SJSA1 (cell line): ENCODE results near the gene NUP210L. TPM values are rescaled to one million over a fixed set of nuclear protein-coding genes. Genes with fewer than 3 reads are reported as not detected.

ENCODE experiments used
- DNase-seq, 2 experiments: peaks; one replicate each; pipeline ENCODE4 v3.0.0-alpha.2; 2015 to 2020; ENCODE audit warnings: low spot score in 2 of 2, low read depth in 1 of 2
- H3K27ac ChIP-seq: fragments of 250-450 bp; sonication (Bioruptor Pico); 2 replicates; pipeline ENCODE4 v1.5.1; 2020; ENCODE audit warnings: mild to moderate bottlenecking, moderate library complexity
- H3K27me3 ChIP-seq: fragments of 250-450 bp; sonication (Bioruptor Pico); replicated peaks from 2 replicates; pipeline ENCODE4 v1.5.1; 2020; ENCODE audit warnings: mild to moderate bottlenecking, moderate library complexity
- H3K36me3 ChIP-seq: fragments of 250-450 bp; sonication (Bioruptor Pico); 2 replicates; pipeline ENCODE4 v1.5.1; 2020; ENCODE audit warnings: mild to moderate bottlenecking
- H3K4me1 ChIP-seq: fragments of 250-450 bp; sonication (Bioruptor Pico); replicated peaks from 2 replicates; pipeline ENCODE4 v1.6.1; 2021; ENCODE audit warnings: mild to moderate bottlenecking
- H3K4me3 ChIP-seq: fragments of 250-450 bp; sonication (Bioruptor Pico); 2 replicates; pipeline ENCODE4 v1.5.1; 2020; ENCODE audit warnings: mild to moderate bottlenecking
- H3K9me3 ChIP-seq: fragments of 250-450 bp; sonication (Bioruptor Pico); replicated peaks from 2 replicates; pipeline ENCODE4 v1.5.1; 2020; ENCODE audit warnings: mild to moderate bottlenecking
- total RNA-seq: library from RNA; depleted of rRNA; stranded (reverse); fragments of >200 nt; shearing (Covaris generic); gene quantifications from 2 replicates; pipeline ENCODE4 v1.2.3, GENCODE V29; 2014; rRNA removed

NUP210L gene
- not detected in 2 replicates for total RNA-seq

DNA sequence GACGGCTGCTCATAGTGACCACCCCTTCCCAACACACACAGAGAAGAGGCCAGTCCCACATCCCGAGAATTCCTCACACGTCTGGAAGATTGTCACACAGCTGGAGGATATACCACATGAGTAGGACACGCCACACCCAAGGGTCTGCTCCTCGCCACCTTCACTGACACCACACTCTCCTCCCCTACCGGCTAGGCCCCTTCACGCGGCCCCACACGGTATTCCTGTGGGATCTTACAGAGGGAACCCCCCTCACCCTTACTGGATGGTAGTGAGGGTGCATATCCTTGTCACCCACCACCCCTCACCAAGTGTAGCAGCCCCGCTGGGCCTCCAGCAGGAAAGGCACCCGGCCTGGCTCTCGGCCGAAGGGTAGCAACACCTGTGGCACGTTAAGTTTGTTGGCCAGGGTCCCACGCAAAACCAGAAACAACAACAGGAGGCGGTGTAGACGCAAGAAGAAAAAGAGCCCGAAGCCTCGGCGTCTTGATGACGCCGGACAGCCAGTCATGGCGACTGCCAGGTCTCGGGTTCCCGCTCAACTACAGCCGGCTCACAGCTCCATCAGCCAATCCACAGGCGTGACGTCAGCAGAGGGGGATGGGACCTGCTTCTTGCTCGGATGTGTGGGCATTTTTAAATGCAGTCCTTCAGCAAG lies at the start of gene NUP210L:
NUP210L (minus strand) TSS at position 540 of the 658 bp plus-strand sequence.
- DNase-seq, result no peak
- H3K9me3 ChIP-seq, result no peaks in the 10 kb centered on the region
- no peak within 1 kb of the TSS for H3K27ac ChIP-seq
- H3K36me3 ChIP-seq, result peaks cover 48% of the 10 kb centered on the region
- no peak within 1 kb of the TSS for H3K4me3 ChIP-seq
- no peaks in the 10 kb centered on the region for H3K27me3 ChIP-seq
- no peaks in the 10 kb centered on the region for H3K4me1 ChIP-seq

DNA sequence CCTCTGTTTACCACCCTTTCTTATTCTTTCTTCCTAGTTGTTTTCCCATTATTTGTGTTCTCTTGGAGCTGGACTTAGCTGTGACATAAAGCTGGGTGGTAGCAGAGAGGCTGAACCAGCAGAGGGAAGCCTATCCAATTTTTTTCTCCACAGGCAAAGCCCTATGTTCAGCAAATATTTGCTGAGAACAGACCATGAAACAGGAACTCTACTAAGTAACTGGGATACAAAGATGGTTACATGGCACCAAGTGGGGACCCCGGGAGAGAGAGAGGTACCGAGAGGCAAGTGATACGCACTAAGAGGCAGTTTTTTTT lies 44.6 kb upstream of the NUP210L start:
- Histone ChIP-seq H3K4me1 (peaks cover 10% of the 10 kb centered on the region), H3K36me3 (no peaks in the 10 kb centered on the region), H3K4me3 (no peak overlapping the region), H3K27me3 (no peaks in the 10 kb centered on the region), H3K9me3 (no peaks in the 10 kb centered on the region), H3K27ac (no peak overlapping the region)
- DNase-seq, result no peak

DNA sequence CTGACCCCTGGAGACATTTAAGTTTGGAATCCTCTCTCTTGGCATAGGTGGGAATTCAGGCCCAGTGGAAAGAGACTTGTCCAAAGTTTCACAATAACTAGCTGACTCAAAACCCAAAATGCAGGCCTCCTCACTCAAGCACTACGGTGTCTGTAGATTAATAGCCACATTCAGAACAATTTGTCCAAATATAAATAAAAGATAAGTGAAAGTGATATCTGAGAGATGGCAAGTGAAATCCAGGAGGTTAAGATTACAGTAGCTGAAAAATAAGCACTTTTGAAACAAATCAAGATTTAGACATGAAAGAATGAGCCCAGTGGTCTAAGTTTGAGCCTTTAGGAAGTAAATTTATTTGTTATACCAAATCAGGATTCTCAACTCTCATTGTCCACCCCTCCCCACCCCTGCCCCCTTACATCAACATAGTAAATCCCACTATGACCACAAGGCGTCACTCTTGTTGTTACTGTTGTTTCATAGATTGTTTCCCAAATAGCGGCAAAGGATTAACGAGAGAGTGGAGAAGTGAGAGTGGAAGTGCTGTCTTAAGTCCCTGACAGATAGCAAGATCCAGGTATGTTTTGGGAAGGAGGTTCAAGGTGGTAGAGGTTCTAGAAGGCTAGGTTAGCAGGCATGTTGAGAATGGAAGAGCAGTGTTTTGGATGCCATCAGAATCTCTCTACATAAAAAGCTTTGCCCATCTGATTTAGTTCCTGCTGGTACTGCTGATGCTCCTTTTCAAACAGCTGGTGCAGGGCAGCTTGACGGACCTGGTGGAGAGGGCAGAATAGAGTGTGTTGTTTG lies 44.1 kb upstream of the NUP210L start:
- no peaks in the 10 kb centered on the region for H3K27me3 ChIP-seq
- peaks cover 10% of the 10 kb centered on the region for H3K4me1 ChIP-seq
- no peak overlapping the region for H3K4me3 ChIP-seq
- no peak overlapping the region for H3K27ac ChIP-seq
- peak; percentile 55 to 70 for DNase-seq
- H3K9me3 ChIP-seq, result no peaks in the 10 kb centered on the region
- H3K36me3 ChIP-seq, result no peaks in the 10 kb centered on the region

DNA sequence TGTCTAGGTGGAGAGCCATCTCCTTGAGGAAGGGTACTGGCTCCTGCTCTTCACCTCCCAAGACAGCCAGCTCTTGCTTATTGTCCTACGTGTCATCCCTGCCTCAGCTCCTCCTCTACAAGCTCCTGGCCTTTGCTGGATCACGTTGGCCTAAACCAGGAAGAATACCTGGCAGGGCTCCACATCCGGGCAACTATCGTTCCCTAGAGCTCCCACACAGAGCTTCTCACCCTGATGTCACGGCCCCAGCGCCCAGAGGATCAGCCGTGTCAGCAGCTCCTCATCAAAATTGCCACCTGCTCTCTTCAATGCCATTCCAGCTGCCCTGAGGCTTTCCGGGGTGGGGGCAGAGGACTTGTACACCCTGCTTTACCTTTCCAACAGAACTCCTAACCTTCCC lies 38.9 kb upstream of the NUP210L start:
- no peak for DNase-seq
- H3K4me1 ChIP-seq, result peaks cover 29% of the 10 kb centered on the region
- H3K36me3 ChIP-seq, result no peaks in the 10 kb centered on the region
- H3K27ac ChIP-seq, result no peak overlapping the region
- no peaks in the 10 kb centered on the region for H3K27me3 ChIP-seq
- H3K9me3 ChIP-seq, result no peaks in the 10 kb centered on the region
- H3K4me3 ChIP-seq, result no peak overlapping the region

GRCh38 chr1:154192476-154192875 lies 37.6 kb upstream of the NUP210L start:
- Histone ChIP-seq H3K4me1 (peaks cover 27% of the 10 kb centered on the region), H3K4me3 (no peak overlapping the region), H3K36me3 (no peaks in the 10 kb centered on the region), H3K9me3 (no peaks in the 10 kb centered on the region), H3K27me3 (no peaks in the 10 kb centered on the region), H3K27ac (no peak overlapping the region)
- DNase-seq, result no peak

GRCh38 chr1:154191990-154192461 lies 37.2 kb upstream of the NUP210L start, which contains the start of gene TPM3:
Gene TPM3, minus strand, starts transcription at chr1:154192100. Its CDS starts 82 bp downstream, at chr1:154192018.
- DNase-seq, result peak; percentile 55 to 71
- no peak within 1 kb of the TSS for H3K27ac ChIP-seq
- H3K4me3 ChIP-seq, result no peak within 1 kb of the TSS
- H3K36me3 ChIP-seq, result no peaks in the 10 kb centered on the region
- H3K9me3 ChIP-seq, result no peaks in the 10 kb centered on the region
- H3K4me1 ChIP-seq, result peaks cover 27% of the 10 kb centered on the region
- H3K27me3 ChIP-seq, result no peaks in the 10 kb centered on the region

DNA sequence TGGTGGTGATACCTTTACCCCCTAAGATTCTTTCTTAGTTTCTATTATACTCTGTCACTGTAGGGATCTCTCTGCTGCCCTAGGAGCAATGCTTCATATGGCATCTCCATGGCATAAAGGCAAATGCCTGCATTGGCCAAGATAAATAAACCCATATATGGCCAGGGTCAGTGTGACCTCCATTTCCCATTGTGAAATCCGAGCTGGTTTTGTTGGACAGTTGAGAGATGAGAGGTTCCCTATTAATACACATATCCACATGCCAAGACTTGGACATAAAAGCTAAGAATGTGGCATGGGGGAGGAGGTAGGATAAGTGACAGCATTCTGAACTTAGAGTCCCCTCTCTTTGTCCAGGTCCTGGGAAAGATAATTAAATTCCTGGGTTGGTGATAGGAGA lies 35.7 kb upstream of the NUP210L start:
- no peak for DNase-seq
- Histone ChIP-seq H3K27ac (no peak overlapping the region), H3K4me1 (peaks cover 27% of the 10 kb centered on the region), H3K4me3 (no peak overlapping the region), H3K36me3 (no peaks in the 10 kb centered on the region), H3K27me3 (no peaks in the 10 kb centered on the region), H3K9me3 (no peaks in the 10 kb centered on the region)

DNA sequence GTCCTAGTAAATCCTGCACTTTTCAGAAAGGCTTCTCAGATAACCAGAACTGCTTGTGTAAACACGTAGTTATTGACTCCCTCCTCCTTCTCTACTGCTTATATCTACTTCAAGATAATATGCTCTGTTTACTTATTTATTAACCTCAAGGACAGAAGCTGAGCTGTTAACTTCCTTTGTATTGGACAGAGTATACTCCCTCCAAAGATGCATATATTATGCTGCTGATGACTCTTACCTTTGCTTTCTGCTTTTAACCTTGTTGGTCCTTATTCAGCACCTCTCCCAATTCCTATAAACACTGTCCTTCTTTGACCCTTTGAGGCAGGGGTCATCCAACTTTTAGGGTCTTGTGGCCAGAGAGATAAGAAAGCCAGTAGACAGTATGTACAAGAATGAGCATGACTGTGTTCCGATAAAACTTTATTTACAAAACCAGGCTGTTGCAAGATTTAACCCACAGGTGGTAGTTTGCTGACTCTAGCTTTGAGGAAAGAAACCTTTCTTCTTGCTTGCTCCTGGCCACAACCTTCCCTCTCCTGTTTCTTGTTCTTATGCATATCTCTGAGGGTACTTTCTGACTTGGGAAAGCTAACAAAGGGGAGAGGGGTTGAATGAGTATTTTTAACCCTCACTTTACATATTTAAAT lies 32.1 kb upstream of the NUP210L start:
- Histone ChIP-seq H3K27me3 (no peaks in the 10 kb centered on the region), H3K36me3 (peaks cover 10% of the 10 kb centered on the region; the same call in 1 of the 2 replicates), H3K9me3 (no peaks in the 10 kb centered on the region), H3K4me1 (peaks cover 23% of the 10 kb centered on the region), H3K4me3 (no peak overlapping the region), H3K27ac (no peak overlapping the region)
- DNase-seq, result no peak

DNA sequence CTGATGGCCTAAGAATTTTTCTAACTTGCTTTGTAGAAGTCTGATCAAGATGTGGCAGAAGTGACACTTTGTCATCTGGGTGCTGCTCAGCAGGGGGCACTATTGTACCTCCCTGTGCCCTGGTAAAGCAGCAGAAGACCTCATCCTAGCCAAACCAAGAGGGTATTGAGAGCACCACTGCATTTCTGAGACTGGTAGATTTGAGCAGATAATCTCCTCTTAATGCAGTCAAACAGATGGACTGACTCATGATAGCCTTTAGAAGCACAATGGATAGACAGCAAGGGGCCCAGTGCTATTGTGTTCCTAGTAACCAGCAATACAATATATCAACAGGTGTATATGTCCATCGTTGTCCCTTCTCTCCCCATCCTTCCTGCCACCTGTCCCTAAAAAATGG lies 31.3 kb upstream of the NUP210L start:
- Histone ChIP-seq H3K9me3 (no peaks in the 10 kb centered on the region), H3K27me3 (no peaks in the 10 kb centered on the region), H3K4me1 (peaks cover 22% of the 10 kb centered on the region), H3K27ac (no peak overlapping the region), H3K4me3 (no peak overlapping the region), H3K36me3 (peaks cover 18% of the 10 kb centered on the region)
- no peak for DNase-seq

GRCh38 chr1:154183046-154183915 lies 28.4 kb upstream of the NUP210L start:
- Histone ChIP-seq H3K4me1 (peaks cover 15% of the 10 kb centered on the region), H3K9me3 (no peaks in the 10 kb centered on the region), H3K36me3 (peaks cover 47% of the 10 kb centered on the region), H3K27ac (peak overlapping the region; percentile 43), H3K4me3 (peak overlapping the region; percentile 63), H3K27me3 (no peaks in the 10 kb centered on the region)
- DNase-seq, result peak; percentile 95 to 99

DNA sequence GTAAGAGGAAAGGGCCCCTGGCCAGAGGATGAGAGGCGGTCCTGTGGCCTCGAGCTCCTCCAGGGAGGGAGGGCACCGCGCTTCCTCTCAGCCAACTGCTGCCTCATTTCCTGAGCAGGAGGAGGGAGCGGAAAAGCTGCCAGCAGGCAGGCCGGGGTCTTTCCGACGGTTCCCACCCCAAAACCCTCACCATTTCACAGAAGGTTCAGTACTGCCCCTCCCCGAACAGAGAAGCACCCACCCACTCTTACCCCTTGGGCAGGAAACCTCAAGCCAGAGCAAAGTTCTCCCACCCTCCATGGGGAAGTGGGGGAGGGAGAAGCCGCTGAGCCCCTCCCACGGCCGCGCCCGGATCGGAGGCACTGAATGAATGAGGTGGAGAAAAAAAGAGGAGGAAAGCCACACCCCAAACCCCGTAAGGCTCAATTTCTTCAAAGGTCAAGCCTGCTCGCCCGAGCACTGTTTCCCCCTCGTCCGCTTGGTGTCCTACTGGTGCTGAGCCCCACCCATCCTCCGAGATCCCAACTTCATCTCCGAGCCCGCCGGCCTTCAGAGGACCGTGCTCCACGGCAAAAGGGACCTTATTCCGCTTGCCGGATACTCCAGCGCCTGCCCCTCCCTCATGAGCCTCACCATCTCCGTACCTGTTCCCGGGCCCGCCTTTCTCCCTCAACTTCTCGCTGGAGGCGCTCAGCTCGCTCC lies 27.6 kb upstream of the NUP210L start:
- H3K27ac ChIP-seq, result peak overlapping the region; percentile 40
- peak; percentile 75 for DNase-seq
- H3K27me3 ChIP-seq, result no peaks in the 10 kb centered on the region
- peaks cover 55% of the 10 kb centered on the region for H3K36me3 ChIP-seq
- peak overlapping the region; percentile 63 for H3K4me3 ChIP-seq
- no peaks in the 10 kb centered on the region for H3K9me3 ChIP-seq
- peaks cover 15% of the 10 kb centered on the region for H3K4me1 ChIP-seq

- Histone ChIP-seq H3K4me3 (peak overlapping the region; percentile 63), H3K36me3 (peaks cover 60% of the 10 kb centered on the region), H3K4me1 (peaks cover 15% of the 10 kb centered on the region), H3K27me3 (no peaks in the 10 kb centered on the region), H3K27ac (peak overlapping the region; percentile 40; the same call in 1 of the 2 replicates), H3K9me3 (no peaks in the 10 kb centered on the region)
- DNase-seq, result no peak
These were observed 27.1 kb upstream of the NUP210L start for GRCh38 chr1:154181944-154182343.
